OCI-LY7 (cell line): ENCODE results near the gene CXCL12. TPM values are rescaled to one million over a fixed set of nuclear protein-coding genes. Genes with fewer than 3 reads are reported as not detected.

Experiments
- BruUV-seq: library from RNA; stranded (reverse); fragments of 400-500 nt; replicated peaks from 2 replicates; lab custom pipeline; 2021; lab: Mats Ljungman, UMichigan
- CTCF ChIA-PET: fragments of 300-600 bp; sonication (Branson Sonifier 250); formaldehyde crosslinking; loops from one replicate; lab custom pipeline; 2022; ENCODE audit warnings: antibody characterized with exemption; ENCODE audit not compliant: unreplicated experiment; lab: Charles Lee
- POLR2A ChIA-PET: fragments of 300-600 bp; sonication (Branson Sonifier 250); formaldehyde crosslinking; loops from one replicate; lab custom pipeline; 2022; ENCODE audit warnings: antibody characterized with exemption; lab: Charles Lee
- DNase-seq: peaks from one replicate; pipeline ENCODE4 v3.0.0-alpha.2; 2015; ENCODE audit warnings: low spot score
- H2AFZ ChIP-seq: fragments of 200-600 bp; sonication (generic), shearing (Covaris generic); 2 replicates; pipeline ENCODE4 v1.6.1; 2014; ENCODE audit warnings: mild to moderate bottlenecking, antibody characterized with exemption, low read length, moderate library complexity
- H3K27ac ChIP-seq: fragments of 200-600 bp; sonication (generic); 2 replicates; pipeline ENCODE4 v1.5.1; 2014; ENCODE audit warnings: mixed run types, low read depth, mild to moderate bottlenecking, moderate library complexity, low read length, inconsistent platforms; ENCODE audit not compliant: poor library complexity, severe bottlenecking
- H3K36me3 ChIP-seq: fragments of 200-600 bp; sonication (generic); 2 replicates; pipeline ENCODE4 v1.6.1; 2014; ENCODE audit warnings: mild to moderate bottlenecking, antibody characterized with exemption, low read length, moderate library complexity, mixed read lengths; ENCODE audit not compliant: insufficient read depth
- H3K4me1 ChIP-seq: fragments of 200-600 bp; sonication (generic); 2 replicates; pipeline ENCODE4 v1.5.1; 2014; ENCODE audit warnings: mild to moderate bottlenecking, low read length; ENCODE audit not compliant: insufficient read depth, poor library complexity, severe bottlenecking
- H3K4me2 ChIP-seq: fragments of 200-600 bp; sonication (generic); 2 replicates; pipeline ENCODE4 v1.6.1; 2014; ENCODE audit warnings: mild to moderate bottlenecking, low read length
- H3K4me3 ChIP-seq: fragments of 200-600 bp; sonication (generic); 2 replicates; pipeline ENCODE4 v1.5.1; 2014; ENCODE audit warnings: mild to moderate bottlenecking, low read depth, low read length; ENCODE audit not compliant: poor library complexity, severe bottlenecking
- H3K79me2 ChIP-seq: fragments of 200-600 bp; sonication (generic); 2 replicates; pipeline ENCODE4 v1.6.1; 2016; ENCODE audit warnings: low read depth, mild to moderate bottlenecking, low read length, moderate library complexity, mixed read lengths; ENCODE audit not compliant: insufficient read depth
- H3K9me2 ChIP-seq: fragments of 200-600 bp; sonication (generic); 2 replicates; pipeline ENCODE4 v1.6.1; 2016; ENCODE audit warnings: mild to moderate bottlenecking, low read length, mixed read lengths; ENCODE audit not compliant: insufficient read depth
- H3K9me3 ChIP-seq: fragments of 200-600 bp; sonication (generic); 2 replicates; pipeline ENCODE4 v1.6.1; 2014; ENCODE audit warnings: mild to moderate bottlenecking, mixed run types, low read length, mixed read lengths
- H4K20me1 ChIP-seq: fragments of 200-600 bp; sonication (generic); 2 replicates; pipeline ENCODE4 v1.6.1; 2014; ENCODE audit warnings: mild to moderate bottlenecking, antibody characterized with exemption, low read length, moderate library complexity, mixed read lengths; ENCODE audit not compliant: insufficient read depth
- CTCF ChIP-seq: fragments of 200-600 bp; sonication (generic); conservative IDR thresholded peaks from 2 replicates; pipeline ENCODE4 v1.5.1; 2014; ENCODE audit warnings: mild to moderate bottlenecking, antibody characterized with exemption, low read length, moderate library complexity, mixed read lengths
- EZH2phosphoT487 ChIP-seq: fragments of 200-600 bp; sonication (generic); IDR thresholded peaks from 2 replicates; pipeline ENCODE4 v1.6.1; 2018; ENCODE audit warnings: low read depth, borderline replicate concordance, mild to moderate bottlenecking, mixed run types, antibody characterized with exemption, low read length, moderate library complexity, mixed read lengths
- intact Hi-C: fragments of 100-400 bp; cut with micrococcal nuclease; formaldehyde crosslinking; loops from one replicate; pipeline ENCODE4 v1.10.0; 2022; ENCODE audit not compliant: unreplicated experiment
- total RNA-seq, 2 experiments: library from RNA; depleted of rRNA in 1 of 2; stranded (reverse); fragments of >200 nt in 1 of 2; shearing (Covaris generic) in 1 of 2; gene quantifications; 2 replicates each; pipeline ENCODE4 v1.2.3, GENCODE V29; 2014 to 2022

The CXCL12 gene
- total RNA-seq, 2 experiments from 2014 or later, result not detected

GRCh38 chr10:44413416-44413815, 28.5 kb upstream of the CXCL12 start:
- DNase-seq, result no peak
- H3K27ac ChIP-seq, result no peak overlapping the region
- H3K9me3 ChIP-seq, result no peaks in the 10 kb centered on the region
- TF ChIP-seq EZH2phosphoT487 (no peak), CTCF (no peak)
- POLR2A ChIA-PET, result no interaction called here
- H3K4me3 ChIP-seq, result no peak overlapping the region
- intact Hi-C loops, result no loop called here
- no peaks in the 10 kb centered on the region for H3K36me3 ChIP-seq
- H4K20me1 ChIP-seq, result no peaks in the 10 kb centered on the region
- no peak overlapping the region for H3K4me2 ChIP-seq
- H3K79me2 ChIP-seq, result no peaks in the 10 kb centered on the region
- no TSS peak for BruUV-seq
- H2AFZ ChIP-seq, result no peak overlapping the region
- CTCF ChIA-PET, result no interaction called here
- H3K9me2 ChIP-seq, result no peaks in the 10 kb centered on the region
- H3K4me1 ChIP-seq, result no peaks in the 10 kb centered on the region

GRCh38 chr10:44411251-44411650, 26.4 kb upstream of the CXCL12 start:
- intact Hi-C loops, result no loop called here
- Histone ChIP-seq H4K20me1 (no peaks in the 10 kb centered on the region), H3K36me3 (no peaks in the 10 kb centered on the region), H3K4me3 (no peak overlapping the region), H2AFZ (no peak overlapping the region), H3K9me2 (no peaks in the 10 kb centered on the region), H3K79me2 (no peaks in the 10 kb centered on the region), H3K27ac (no peak overlapping the region), H3K9me3 (no peaks in the 10 kb centered on the region), H3K4me1 (no peaks in the 10 kb centered on the region), H3K4me2 (no peak overlapping the region)
- POLR2A ChIA-PET, result interaction anchor here (0.6 kb wide), 2 partner anchors 616 to 1061 kb away, joined by 3 to 5 read pairs; no protein-coding TSS in a partner anchor
- TF ChIP-seq EZH2phosphoT487 (no peak), CTCF (no peak)
- DNase-seq, result no peak
- CTCF ChIA-PET, result no interaction called here
- no TSS peak for BruUV-seq

- no peaks in the 10 kb centered on the region for H3K4me1 ChIP-seq
- H3K4me2 ChIP-seq, result no peak overlapping the region
- no peak overlapping the region for H3K4me3 ChIP-seq
- no TSS peak for BruUV-seq
- no peak overlapping the region for H3K27ac ChIP-seq
- no peaks in the 10 kb centered on the region for H3K79me2 ChIP-seq
- intact Hi-C loops, result no loop called here
- H4K20me1 ChIP-seq, result no peaks in the 10 kb centered on the region
- H3K9me2 ChIP-seq, result no peaks in the 10 kb centered on the region
- no peaks in the 10 kb centered on the region for H3K9me3 ChIP-seq
- no peaks in the 10 kb centered on the region for H3K36me3 ChIP-seq
- ChIA-PET CTCF (no interaction called here), POLR2A (interaction anchor here (0.6 kb wide), 1 partner anchor 57 kb away, joined by 4 read pairs; no protein-coding TSS in a partner anchor)
- no peak overlapping the region for H2AFZ ChIP-seq
- DNase-seq, result no peak
- no peak for TF ChIP-seq CTCF
- no peak for TF ChIP-seq EZH2phosphoT487
Measured at GRCh38 chr10:44404741-44405437, 20.0 kb upstream of the CXCL12 start.
